K562 (cell line): Measurements from ENCODE around the gene GNA15. TPM values are rescaled to one million over a fixed set of nuclear protein-coding genes. Genes with fewer than 3 reads are reported as not detected.

Source experiments
- ATAC-seq: fragments of 200-7000 bp; cut with Tn5 transposase; 3 replicates; pipeline ENCODE4 v1.9.1; 2020; ENCODE audit warnings: moderate library complexity
- BruUV-seq: library from RNA; stranded (reverse); fragments of 400-500 nt; replicated peaks from 2 replicates; lab custom pipeline; 2021; lab: Mats Ljungman, UMichigan
- CTCF ChIA-PET: fragments of 300-600 bp; formaldehyde crosslinking; extraction: SDS; loops from one replicate; lab custom pipeline; 2021; ENCODE audit warnings: low intra/inter-chr PET ratio; lab: Yijun Ruan, JAX
- POLR2A ChIA-PET: fragments of 300-600, 350-650 bp; sonication (Branson Sonifier 250); formaldehyde crosslinking; extraction: SDS; loops from one replicate; lab custom pipeline; 2021; ENCODE audit warnings: antibody characterized with exemption, inconsistent platforms; lab: Yijun Ruan, JAX
- DNase-seq, 4 experiments: peaks; one replicate each; pipeline versions ENCODE4 v3.0.0 to v3.0.0-alpha.2; 2011 to 2018; ENCODE audit warnings: low spot score in 3 of 4, mixed read lengths in 3 of 4; ENCODE audit errors: extremely low read depth in 1 of 4
- FAIRE-seq: peaks from 2 replicates; lab custom pipeline; 2011; peaks lifted over from hg19 to GRCh38; lab: Jason Lieb, UNC
- H2AFZ ChIP-seq: 2 replicates; pipeline ENCODE4 v1.6.0; 2011; ENCODE audit warnings: low read depth, low read length, control low read depth, inconsistent platforms
- H3K27ac ChIP-seq: fragments of 200-600 bp; 3 replicates; pipeline ENCODE4 v1.8.0; 2011; ENCODE audit warnings: low read depth, mild to moderate bottlenecking, control low read depth, inconsistent platforms, low read length, moderate library complexity, mixed read lengths; ENCODE audit errors: extremely low read depth
- H3K27me3 ChIP-seq, 2 experiments: fragments of 300-600 bp in 1 of 2; 2 replicates in 1 of 2; 3 replicates in 1 of 2; pipeline versions ENCODE4 v1.6.0 to v1.8.0; 2011; ENCODE audit warnings: inconsistent platforms in 2 of 2, low read length in 2 of 2, mild to moderate bottlenecking in 1 of 2, mixed read lengths in 1 of 2, moderate library complexity in 1 of 2; ENCODE audit not compliant: control insufficient read depth in 2 of 2, insufficient read depth in 2 of 2
- H3K36me3 ChIP-seq: fragments of 300-600 bp; 3 replicates; pipeline ENCODE4 v1.8.0; 2011; ENCODE audit warnings: mild to moderate bottlenecking, low read length, inconsistent platforms; ENCODE audit not compliant: control insufficient read depth, insufficient read depth
- H3K4me1 ChIP-seq, 2 experiments: fragments of 200-600 bp in 1 of 2; replicated peaks in 1 of 2; 2 replicates in 1 of 2; 3 replicates in 1 of 2; pipeline versions ENCODE4 v1.5.1 to v1.8.0; 2011; ENCODE audit warnings: inconsistent platforms in 2 of 2, low read length in 2 of 2, mild to moderate bottlenecking in 1 of 2, mixed read lengths in 1 of 2, moderate library complexity in 1 of 2; ENCODE audit not compliant: control insufficient read depth in 2 of 2, insufficient read depth in 2 of 2
- H3K4me2 ChIP-seq: 2 replicates; pipeline ENCODE4 v1.6.1; 2011; ENCODE audit warnings: low read length, control low read depth, inconsistent platforms, mixed read lengths; ENCODE audit not compliant: insufficient read depth
- H3K4me3 ChIP-seq: fragments of 200-600 bp; sonication (generic), shearing (Covaris generic); 2 replicates; pipeline ENCODE4 v1.5.1; 2016; ENCODE audit warnings: control low read depth, inconsistent platforms
- H3K79me2 ChIP-seq: fragments of 200-600 bp; 3 replicates; pipeline ENCODE4 v1.8.0; 2011; ENCODE audit warnings: low read length, inconsistent platforms; ENCODE audit not compliant: control insufficient read depth, insufficient read depth
- H3K9ac ChIP-seq, 2 experiments: 2 replicates each; pipeline versions ENCODE4 v1.6.0 to v1.6.1; 2011; ENCODE audit warnings: low read depth in 2 of 2, low read length in 2 of 2, control low read depth in 1 of 2, inconsistent platforms in 1 of 2, mild to moderate bottlenecking in 1 of 2, mixed read lengths in 1 of 2; ENCODE audit not compliant: insufficient read depth in 1 of 2
- H3K9me1 ChIP-seq: one replicate; pipeline ENCODE4 v1.6.0; 2011; ENCODE audit warnings: inconsistent platforms, mild to moderate bottlenecking, low read length, moderate library complexity; ENCODE audit not compliant: control insufficient read depth, insufficient read depth
- H3K9me3 ChIP-seq: replicated peaks from 2 replicates; pipeline ENCODE4 v1.5.1; 2011; ENCODE audit warnings: low read depth, low read length, inconsistent platforms; ENCODE audit not compliant: control insufficient read depth, insufficient read depth
- H4K20me1 ChIP-seq: replicated peaks from 2 replicates; pipeline ENCODE4 v1.6.1; 2011; ENCODE audit warnings: low read length, inconsistent platforms, mixed read lengths; ENCODE audit not compliant: control insufficient read depth, insufficient read depth
- HMBOX1 ChIP-seq: sonication (generic); IDR thresholded peaks from 2 replicates; pipeline ENCODE4 v1.6.1; 2016
- NCOA6 ChIP-seq: fragments of 450-650 bp; IDR thresholded peaks from 2 replicates; pipeline ENCODE4 v1.6.1; 2017; ENCODE audit warnings: mild to moderate bottlenecking
- NFRKB ChIP-seq: fragments of 450-650 bp; IDR thresholded peaks from 2 replicates; pipeline ENCODE4 v1.6.1; 2016; ENCODE audit warnings: low read depth
- POU5F1 ChIP-seq: fragments of 150-350 bp; IDR thresholded peaks from 2 replicates; pipeline ENCODE4 v1.6.1; 2014; ENCODE audit warnings: borderline replicate concordance, low read length, low read depth, mild to moderate bottlenecking; ENCODE audit not compliant: partially characterized antibody
- RBM34 ChIP-seq: fragments of 200-400 bp; formaldehyde crosslinking; IDR thresholded peaks from 2 replicates; pipeline ENCODE4 v1.6.1; 2018; ENCODE audit warnings: low read length, borderline replicate concordance; ENCODE audit not compliant: insufficient read depth
- RFX7 ChIP-seq: fragments of 250-450 bp; sonication (Bioruptor Pico); IDR thresholded peaks from 2 replicates; pipeline ENCODE4 v1.5.1; 2021; ENCODE audit warnings: mild to moderate bottlenecking
- TRIM24 ChIP-seq, 2 experiments: fragments of 450-650 bp; IDR thresholded peaks; 2 replicates each; pipeline ENCODE4 v1.6.1; 2016
- ZSCAN32 ChIP-seq: fragments of 450-650 bp; formaldehyde crosslinking; IDR thresholded peaks from 2 replicates; pipeline ENCODE4 v1.4.0; 2020; ENCODE audit warnings: mild to moderate bottlenecking, moderate library complexity
- WGBS: fragments of 100-300 bp; shearing (Covaris generic); methylation state at CpG from one replicate; pipeline ENCODE4 v1.1.6; 2016; ENCODE audit warnings: low coverage, mixed read lengths; ENCODE audit not compliant: insufficient coverage; ENCODE audit errors: missing lambda C conversion rate; 5-methylcytosine and 5-hydroxymethylcytosine counted together
- in situ Hi-C: fragments of 300-500 bp; cut with MboI; formaldehyde crosslinking; loops from 4 replicates; pipeline ENCODE4 v1.15.0; 2018; ENCODE audit warnings: inconsistent platforms, mixed read lengths
- intact Hi-C: fragments of 100-400 bp; cut with micrococcal nuclease; formaldehyde crosslinking; loops from 2 replicates; pipeline ENCODE4 v1.14.2; 2022
- polyA plus RNA-seq, 8 experiments: library from polyadenylated mRNA; depleted of rRNA in 4 of 8; stranded (reverse) in 5 of 8; unstranded in 3 of 8; fragments of >200 nt; fragmentation: Nextera tagmentation in 2 of 8; fragmentation: Illumina TruSeq in 1 of 8; extraction: Ambion mirVana in 2 of 8; extraction: Trizol in 1 of 8; gene quantifications; 2 replicates each; pipeline versions ENCODE4 v1.2.1 to v1.2.3, GENCODE V29; 2011 to 2014; ENCODE audit warnings: inconsistent platforms in 1 of 8, missing spikeins in 1 of 8
- total RNA-seq, 7 experiments: library from RNA; depleted of rRNA in 6 of 7; stranded (reverse); fragments of >200 nt in 6 of 7; fragmentation: Illumina TruSeq in 2 of 7; extraction: Trizol in 2 of 7; gene quantifications; 2 replicates each; pipeline versions ENCODE4 v1.2.1 to v1.2.3, GENCODE V29; 2011 to 2021; ENCODE audit warnings: low replicate concordance in 1 of 7

GNA15 gene
- total and polyA plus RNA-seq, 9 of the 15 experiments (the other 6 are each of a cell fraction or from before 2014, with no cell fraction given), result 0.03 to 0.24 (median 0.11) TPM; not detected in 1

DNA sequence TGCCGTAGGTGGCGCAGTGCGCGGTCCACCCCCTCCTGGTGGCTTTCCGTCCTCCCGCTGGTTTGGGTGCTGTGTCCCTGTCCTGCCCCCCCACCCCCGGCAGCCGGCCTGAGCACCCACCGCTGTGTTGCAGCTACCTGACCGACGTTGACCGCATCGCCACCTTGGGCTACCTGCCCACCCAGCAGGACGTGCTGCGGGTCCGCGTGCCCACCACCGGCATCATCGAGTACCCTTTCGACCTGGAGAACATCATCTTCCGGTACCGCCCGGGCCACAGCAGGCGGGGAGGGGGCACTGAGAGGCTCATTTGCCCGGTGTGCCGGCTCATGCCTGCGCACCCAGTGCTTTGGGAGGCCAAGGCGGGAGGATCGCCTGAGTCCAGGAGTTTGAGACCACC is 21.0 kb upstream of the GNA15 start:
- intact Hi-C loops (no loop called here), in situ Hi-C loops (no loop called here)
- Histone ChIP-seq H3K9me1 (no peaks in the 10 kb centered on the region), H4K20me1 (no peaks in the 10 kb centered on the region; the same call in 1 of the 2 replicates), H3K27ac (no peak overlapping the region), H2AFZ (no peak overlapping the region), H3K4me1 (peaks cover 0 to 57% of the 10 kb centered on the region in 2 experiments; a peak in 2 of 5 replicates), H3K36me3 (peaks cover 37% of the 10 kb centered on the region; the same call in 1 of the 3 replicates), H3K4me2 (no peak overlapping the region), H3K79me2 (peaks cover 12% of the 10 kb centered on the region; the same call in 2 of the 3 replicates), H3K4me3 (no peak overlapping the region), H3K27me3 (no peaks in the 10 kb centered on the region), H3K9me3 (no peaks in the 10 kb centered on the region), H3K9ac (no peak overlapping the region; a peak in 1 of 4 replicates)
- no peak for TF ChIP-seq RBM34
- TF ChIP-seq NFRKB, result no peak
- TF ChIP-seq HMBOX1, result no peak
- no peak for TF ChIP-seq NCOA6
- TF ChIP-seq ZSCAN32 (CRISPR knock-in tag), result no peak
- TF ChIP-seq TRIM24 (IDR thresholded peaks at IDR 0.05), result no peak
- TF ChIP-seq RFX7, result no peak
- TF ChIP-seq POU5F1, result no peak
- 92% methylated on average over 21 of the region's 29 CpGs for WGBS
- DNase-seq (no peak), ATAC-seq (no peak), FAIRE-seq (no peak)
- ChIA-PET CTCF (no interaction called here), POLR2A (interaction anchor here (0.6 to 1.7 kb wide), 2 partner anchors 15 to 18 kb away, joined by 3 read pairs; no protein-coding TSS in a partner anchor)
- no TSS peak for BruUV-seq
